Fibroblast of lung (primary cell): Measurements from ENCODE around the gene AP2A2.

Experiments
- EZH2 ChIP-seq: IDR thresholded peaks from 2 replicates; pipeline ENCODE4 v1.5.1; 2012; ENCODE audit warnings: low read length, control low read depth, mild to moderate bottlenecking; ENCODE audit errors: missing control alignments
- TF ChIP-seq, protein P1 (sequence below), 2 donors: IDR thresholded peaks in 1 of 2; conservative IDR thresholded peaks in 1 of 2; 1 replicate in 1 of 2; 2 replicates in 1 of 2; pipeline ENCODE4 v1.5.1; 2011 to 2012; ENCODE audit warnings: low read length in 2 of 2, control low read depth in 1 of 2, inconsistent platforms in 1 of 2, low read depth in 1 of 2, mild to moderate bottlenecking in 1 of 2

DNA sequence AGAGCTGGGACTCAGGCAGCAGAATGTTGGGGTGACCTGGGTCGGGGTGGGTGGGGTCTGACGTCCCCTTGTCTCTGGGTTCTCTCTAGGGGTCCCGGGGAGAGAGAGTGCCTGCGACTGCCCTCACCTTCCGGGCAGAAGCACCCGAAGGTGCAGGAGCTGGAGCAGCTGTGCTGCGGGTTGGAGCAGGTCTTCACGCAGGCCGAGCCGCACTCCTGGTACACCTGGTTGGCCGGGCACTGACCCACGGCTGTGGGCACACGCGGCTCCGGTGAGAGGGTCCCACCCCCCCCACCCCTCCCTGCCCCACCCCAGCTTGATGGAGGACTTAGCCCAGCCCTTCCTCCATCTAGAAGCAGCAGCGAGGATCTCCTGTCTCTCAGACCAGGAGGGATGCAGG lies 104.4 kb downstream of the AP2A2 start:
- TF ChIP-seq, protein P1, sequence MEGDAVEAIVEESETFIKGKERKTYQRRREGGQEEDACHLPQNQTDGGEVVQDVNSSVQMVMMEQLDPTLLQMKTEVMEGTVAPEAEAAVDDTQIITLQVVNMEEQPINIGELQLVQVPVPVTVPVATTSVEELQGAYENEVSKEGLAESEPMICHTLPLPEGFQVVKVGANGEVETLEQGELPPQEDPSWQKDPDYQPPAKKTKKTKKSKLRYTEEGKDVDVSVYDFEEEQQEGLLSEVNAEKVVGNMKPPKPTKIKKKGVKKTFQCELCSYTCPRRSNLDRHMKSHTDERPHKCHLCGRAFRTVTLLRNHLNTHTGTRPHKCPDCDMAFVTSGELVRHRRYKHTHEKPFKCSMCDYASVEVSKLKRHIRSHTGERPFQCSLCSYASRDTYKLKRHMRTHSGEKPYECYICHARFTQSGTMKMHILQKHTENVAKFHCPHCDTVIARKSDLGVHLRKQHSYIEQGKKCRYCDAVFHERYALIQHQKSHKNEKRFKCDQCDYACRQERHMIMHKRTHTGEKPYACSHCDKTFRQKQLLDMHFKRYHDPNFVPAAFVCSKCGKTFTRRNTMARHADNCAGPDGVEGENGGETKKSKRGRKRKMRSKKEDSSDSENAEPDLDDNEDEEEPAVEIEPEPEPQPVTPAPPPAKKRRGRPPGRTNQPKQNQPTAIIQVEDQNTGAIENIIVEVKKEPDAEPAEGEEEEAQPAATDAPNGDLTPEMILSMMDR (conservative IDR thresholded peaks at IDR 0.05 in 1 of 2, IDR thresholded peaks at IDR 0.05 in 1 of 2; ENCODE audit: low read depth in 1 of 2, low read length in 2 of 2), result no peak
- no peak for TF ChIP-seq EZH2
